ENCODE measurements around the gene SPRED2.

Gene SPRED2

DNA sequence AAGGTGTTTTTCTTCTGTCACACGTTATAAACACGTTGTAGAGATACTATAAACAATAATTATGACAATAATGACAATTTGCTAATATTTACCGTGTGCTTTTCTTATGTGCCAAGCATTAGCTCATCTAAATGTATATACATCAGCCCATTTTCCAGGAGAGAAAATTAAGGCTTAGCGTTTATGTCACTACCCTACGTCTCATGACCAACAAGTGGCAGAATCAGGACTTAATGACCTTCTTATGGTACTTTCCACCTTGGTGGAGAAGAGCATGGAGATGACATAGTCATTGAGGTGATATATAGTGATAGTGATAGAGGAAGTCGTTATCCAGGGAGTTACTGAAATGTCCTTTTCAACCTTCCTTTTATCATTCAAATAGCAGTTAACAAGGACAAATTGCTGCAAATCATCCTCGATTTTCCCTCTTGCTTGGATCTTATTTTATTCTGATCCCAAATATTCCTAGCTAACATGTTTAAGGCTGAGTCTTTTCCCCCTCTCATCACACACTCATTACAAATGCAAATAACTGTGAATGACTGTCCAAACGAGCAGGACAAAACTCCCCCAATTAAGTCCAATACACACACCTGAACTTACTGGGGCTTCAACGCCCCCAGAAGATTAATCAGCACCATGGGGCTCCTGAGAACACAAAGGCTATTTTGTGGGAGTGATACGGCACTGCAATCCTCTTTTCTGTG is 27.3 kb downstream of the SPRED2 start:
- H3K4me3 ChIP-seq (replicated peaks; ENCODE audit: low read depth, low read length) = no peak overlapping the region
- DNase-seq (ENCODE audit: low read depth) = no peak
- TF ChIP-seq, protein P1, sequence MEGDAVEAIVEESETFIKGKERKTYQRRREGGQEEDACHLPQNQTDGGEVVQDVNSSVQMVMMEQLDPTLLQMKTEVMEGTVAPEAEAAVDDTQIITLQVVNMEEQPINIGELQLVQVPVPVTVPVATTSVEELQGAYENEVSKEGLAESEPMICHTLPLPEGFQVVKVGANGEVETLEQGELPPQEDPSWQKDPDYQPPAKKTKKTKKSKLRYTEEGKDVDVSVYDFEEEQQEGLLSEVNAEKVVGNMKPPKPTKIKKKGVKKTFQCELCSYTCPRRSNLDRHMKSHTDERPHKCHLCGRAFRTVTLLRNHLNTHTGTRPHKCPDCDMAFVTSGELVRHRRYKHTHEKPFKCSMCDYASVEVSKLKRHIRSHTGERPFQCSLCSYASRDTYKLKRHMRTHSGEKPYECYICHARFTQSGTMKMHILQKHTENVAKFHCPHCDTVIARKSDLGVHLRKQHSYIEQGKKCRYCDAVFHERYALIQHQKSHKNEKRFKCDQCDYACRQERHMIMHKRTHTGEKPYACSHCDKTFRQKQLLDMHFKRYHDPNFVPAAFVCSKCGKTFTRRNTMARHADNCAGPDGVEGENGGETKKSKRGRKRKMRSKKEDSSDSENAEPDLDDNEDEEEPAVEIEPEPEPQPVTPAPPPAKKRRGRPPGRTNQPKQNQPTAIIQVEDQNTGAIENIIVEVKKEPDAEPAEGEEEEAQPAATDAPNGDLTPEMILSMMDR (IDR thresholded peaks at IDR 0.05; ENCODE audit: low read length, missing control alignments) = no peak

DNA sequence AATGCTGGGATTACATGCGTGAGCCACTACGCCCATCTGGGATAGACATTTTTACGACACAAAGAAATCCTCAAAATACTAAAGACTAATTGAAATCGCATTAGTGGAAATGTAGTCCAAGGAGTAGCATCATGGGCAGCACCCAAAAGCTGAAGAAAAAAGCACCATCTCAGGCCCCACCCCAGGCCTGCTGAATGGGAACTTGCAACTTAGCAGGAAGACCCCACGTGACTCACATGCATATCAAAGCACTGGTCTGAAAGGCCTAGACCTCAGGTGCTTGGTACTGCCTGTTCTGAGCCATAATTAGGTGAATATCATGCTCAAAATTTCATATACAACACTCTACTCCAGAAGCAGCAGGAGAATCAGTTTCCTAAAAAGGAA is 28.9 kb downstream of the SPRED2 start:
- TF ChIP-seq, protein P1 (IDR thresholded peaks at IDR 0.05; ENCODE audit: low read length, missing control alignments) = no peak
- H3K4me3 ChIP-seq (replicated peaks; ENCODE audit: low read depth, low read length) = no peak overlapping the region
- DNase-seq (ENCODE audit: low read depth) = no peak

DNA sequence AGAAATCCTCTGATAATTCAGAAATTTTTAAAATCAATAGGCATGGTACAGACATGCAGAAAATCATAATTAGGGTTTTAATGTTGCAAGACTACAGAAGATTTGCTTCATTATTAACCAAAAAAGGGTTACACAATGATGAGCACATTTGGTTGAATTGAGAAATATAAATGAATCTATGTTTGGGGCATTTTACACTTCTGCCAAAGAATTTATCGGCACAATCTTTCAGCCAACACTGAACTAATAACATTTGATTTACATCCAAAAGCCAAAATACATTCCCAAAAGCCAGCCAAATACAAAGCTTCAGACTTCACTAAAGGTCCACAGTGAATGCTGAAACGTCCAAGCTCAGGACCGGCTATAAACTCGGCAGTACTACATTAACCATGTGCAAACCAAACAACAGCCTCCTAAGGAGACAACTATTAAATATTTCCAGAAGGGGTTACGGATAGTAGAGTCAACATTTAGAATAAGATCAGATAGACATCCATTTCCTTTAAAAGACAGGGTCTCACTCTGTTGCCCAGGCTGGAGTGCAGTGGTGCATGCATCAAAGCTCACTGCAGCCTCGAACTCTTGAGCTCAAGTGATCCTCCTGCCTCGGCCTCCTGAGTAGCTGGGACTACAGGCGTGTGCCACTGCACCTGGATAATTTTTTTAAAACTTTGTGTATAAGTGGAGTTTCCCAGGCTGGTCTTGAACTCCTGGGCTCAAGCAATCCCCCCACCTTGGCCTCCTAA is 29.4 kb downstream of the SPRED2 start:
- peak; percentile 41 for DNase-seq (ENCODE audit: low read depth)
- no peak overlapping the region for H3K4me3 ChIP-seq (replicated peaks; ENCODE audit: low read depth, low read length)
- TF ChIP-seq, protein P1 (IDR thresholded peaks at IDR 0.05; ENCODE audit: low read length, missing control alignments) = no peak

DNA sequence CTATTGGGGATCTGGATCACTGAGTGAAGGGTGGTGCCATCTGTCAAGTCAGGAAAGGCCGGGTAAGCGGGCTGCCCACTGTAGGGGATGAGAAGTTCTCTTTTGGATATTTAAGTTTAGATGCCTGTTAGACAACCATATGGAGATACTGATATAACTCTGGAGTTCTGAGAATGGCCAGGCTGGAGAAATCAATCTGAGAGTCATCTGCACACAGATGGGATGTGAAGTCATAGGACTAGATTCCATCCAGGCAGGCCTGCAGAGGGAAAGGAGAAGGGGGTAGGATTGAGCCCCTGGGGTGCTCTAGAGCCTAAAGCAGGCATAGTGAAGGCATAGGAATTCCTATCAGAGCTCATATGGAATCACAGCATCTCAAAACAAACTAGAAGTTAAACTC is 30.1 kb downstream of the SPRED2 start:
- no peak for DNase-seq (ENCODE audit: low read depth)
- H3K4me3 ChIP-seq (replicated peaks; ENCODE audit: low read depth, low read length) = no peak overlapping the region
- TF ChIP-seq, protein P1 (IDR thresholded peaks at IDR 0.05; ENCODE audit: low read length, missing control alignments) = no peak

GRCh38 chr2:65397122-65397521 is 35.3 kb downstream of the SPRED2 start:
- TF ChIP-seq, protein P1 (IDR thresholded peaks at IDR 0.05; ENCODE audit: low read length, missing control alignments) = no peak
- DNase-seq (ENCODE audit: low read depth) = no peak
- H3K4me3 ChIP-seq (replicated peaks; ENCODE audit: low read depth, low read length) = no peak overlapping the region

DNA sequence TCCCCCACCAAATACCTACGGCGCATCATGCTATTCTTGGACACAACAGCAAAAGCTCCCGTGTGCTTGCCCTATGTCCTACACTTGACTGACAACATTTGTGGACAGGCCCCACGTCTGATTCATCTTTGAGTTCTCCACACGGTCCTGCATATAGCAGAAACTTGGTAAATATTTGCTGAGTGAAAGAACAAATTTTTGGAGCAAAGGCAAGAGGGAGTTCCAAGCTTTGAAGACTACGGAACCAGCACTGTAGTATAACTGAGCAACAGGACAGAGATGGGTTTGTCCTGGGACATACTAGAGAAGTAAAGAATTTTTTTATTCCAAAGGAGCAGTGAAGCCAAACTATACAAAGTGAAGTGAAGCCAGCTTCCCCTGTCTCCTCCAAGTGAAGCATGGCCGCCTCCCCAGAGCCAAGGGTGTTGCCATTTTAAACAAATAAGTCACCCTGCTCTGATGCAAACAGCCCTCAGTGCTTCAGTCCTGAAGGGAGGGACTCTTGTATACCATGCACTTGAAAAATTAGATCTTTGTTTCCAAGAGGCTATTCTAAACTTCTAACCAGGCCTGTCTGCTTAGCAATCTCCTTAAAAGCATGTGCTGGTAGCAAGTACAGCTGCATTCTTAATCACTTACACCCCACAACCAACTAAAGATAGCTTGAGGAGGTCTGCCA is 35.9 kb downstream of the SPRED2 start:
- no peak overlapping the region for H3K4me3 ChIP-seq (replicated peaks; ENCODE audit: low read depth, low read length)
- TF ChIP-seq, protein P1 (IDR thresholded peaks at IDR 0.05; ENCODE audit: low read length, missing control alignments) = no peak
- DNase-seq (ENCODE audit: low read depth) = peak; percentile 32

Data from fibroblast of pulmonary artery (primary cell).